Fibroblast of lung (primary cell): ENCODE results near the gene MDK.

Experiments used
- CTCF ChIP-seq, 2 donors: IDR thresholded peaks in 1 of 2; conservative IDR thresholded peaks in 1 of 2; 1 replicate in 1 of 2; 2 replicates in 1 of 2; pipeline ENCODE4 v1.5.1; 2011 to 2012; ENCODE audit warnings: low read length in 2 of 2, control low read depth in 1 of 2, inconsistent platforms in 1 of 2, low read depth in 1 of 2, mild to moderate bottlenecking in 1 of 2
- EZH2 ChIP-seq: IDR thresholded peaks from 2 replicates; pipeline ENCODE4 v1.5.1; 2012; ENCODE audit warnings: low read length, control low read depth, mild to moderate bottlenecking; ENCODE audit errors: missing control alignments

GRCh38 chr11:46414879-46415278 lies 33.4 kb downstream of the MDK start:
- no peak for TF ChIP-seq CTCF (conservative IDR thresholded peaks at IDR 0.05 in 1 of 2, IDR thresholded peaks at IDR 0.05 in 1 of 2; ENCODE audit: low read depth in 1 of 2, low read length in 2 of 2)
- no peak for TF ChIP-seq EZH2
